PC-3 (cell line): ENCODE data around the gene GLO1. TPM values are rescaled to one million over a fixed set of nuclear protein-coding genes. Genes with fewer than 3 reads are reported as not detected.

Source experiments
- ATAC-seq: fragments of 200-7000 bp; cut with Tn5 transposase; 2 replicates; pipeline ENCODE4 v1.9.1; 2020; ENCODE audit warnings: mild to moderate bottlenecking, moderate library complexity
- BruUV-seq: library from RNA; stranded (reverse); fragments of 400-500 nt; replicated peaks from 2 replicates; lab custom pipeline; 2021; lab: Mats Ljungman, UMichigan
- CTCF ChIA-PET: fragments of 300-600 bp; sonication (Branson Sonifier 250); formaldehyde crosslinking; loops from one replicate; lab custom pipeline; 2022; ENCODE audit warnings: antibody characterized with exemption; lab: Charles Lee
- POLR2A ChIA-PET: fragments of 300-600 bp; sonication (Branson Sonifier 250); formaldehyde crosslinking; loops from one replicate; lab custom pipeline; 2022; ENCODE audit warnings: antibody characterized with exemption; ENCODE audit not compliant: unreplicated experiment; lab: Charles Lee
- DNase-seq: peaks from one replicate; pipeline ENCODE4 v3.0.0-alpha.2; 2015
- H2AFZ ChIP-seq: fragments of 300-600 bp; sonication (generic); 2 replicates; pipeline ENCODE4 v1.6.0; 2016; ENCODE audit warnings: antibody characterized with exemption, low read length
- H3F3A ChIP-seq: fragments of 300-600 bp; sonication (generic); one replicate; pipeline ENCODE4 v1.6.0; 2017; ENCODE audit warnings: antibody characterized with exemption, low read length, control low read depth, mild to moderate bottlenecking; ENCODE audit not compliant: unreplicated experiment
- H3K27ac ChIP-seq: fragments of 300-600 bp; sonication (generic); 2 replicates; pipeline ENCODE4 v1.5.1; 2016; ENCODE audit warnings: mild to moderate bottlenecking, low read length
- H3K27me3 ChIP-seq: fragments of 300-600 bp; sonication (generic); 2 replicates; pipeline ENCODE4 v1.6.1; 2016; ENCODE audit warnings: low read length, mixed read lengths
- H3K36me3 ChIP-seq: fragments of 300-600 bp; sonication (generic); 2 replicates; pipeline ENCODE4 v1.6.1; 2016; ENCODE audit warnings: low read depth, mixed run types, low read length, mixed read lengths
- H3K4me1 ChIP-seq: fragments of 300-600 bp; sonication (generic); 2 replicates; pipeline ENCODE4 v1.5.1; 2016; ENCODE audit warnings: low read length; ENCODE audit not compliant: insufficient read depth
- H3K4me2 ChIP-seq: fragments of 300-600 bp; sonication (generic); 2 replicates; pipeline ENCODE4 v1.6.0; 2016; ENCODE audit warnings: low read length
- H3K4me3 ChIP-seq: fragments of 300-600 bp; sonication (generic); 2 replicates; pipeline ENCODE4 v1.5.1; 2016; ENCODE audit warnings: mild to moderate bottlenecking, low read length, mixed read lengths
- H3K79me2 ChIP-seq: fragments of 300-600 bp; sonication (generic); 2 replicates; pipeline ENCODE4 v1.6.1; 2017; ENCODE audit warnings: low read length, mixed read lengths
- H3K9ac ChIP-seq: fragments of 300-600 bp; sonication (generic); 2 replicates; pipeline ENCODE4 v1.6.0; 2016; ENCODE audit warnings: mild to moderate bottlenecking, low read length
- H3K9me2 ChIP-seq: fragments of 300-600 bp; sonication (generic); replicated peaks from 2 replicates; pipeline ENCODE4 v1.6.1; 2016; ENCODE audit warnings: mixed run types, low read length, mixed read lengths
- H3K9me3 ChIP-seq: fragments of 300-600 bp; sonication (generic); 2 replicates; pipeline ENCODE4 v1.6.1; 2016; ENCODE audit warnings: low read length, mixed read lengths
- H4K20me1 ChIP-seq: fragments of 300-600 bp; sonication (generic); 2 replicates; pipeline ENCODE4 v1.6.1; 2016; ENCODE audit warnings: low read length, mixed read lengths
- CTCF ChIP-seq: fragments of 300-600 bp; sonication (generic); conservative IDR thresholded peaks from 2 replicates; pipeline ENCODE4 v1.5.1; 2017; ENCODE audit warnings: antibody characterized with exemption, low read depth, mild to moderate bottlenecking, low read length
- EZH2 ChIP-seq: fragments of 300-600 bp; sonication (generic); IDR thresholded peaks from one replicate; pipeline ENCODE4 v1.6.1; 2017; ENCODE audit warnings: antibody characterized with exemption, mild to moderate bottlenecking, low read length; ENCODE audit not compliant: unreplicated experiment
- EZH2phosphoT487 ChIP-seq: fragments of 300-600 bp; sonication (generic); IDR thresholded peaks from 2 replicates; pipeline ENCODE4 v1.6.1; 2018; ENCODE audit warnings: mild to moderate bottlenecking, antibody characterized with exemption, low read length, borderline replicate concordance
- intact Hi-C: fragments of 100-400 bp; cut with micrococcal nuclease; formaldehyde crosslinking; loops from 2 replicates; pipeline ENCODE4 v1.9.0; 2023
- total RNA-seq: library from RNA; depleted of rRNA; stranded (reverse); fragments of >200 nt; gene quantifications from 2 replicates; pipeline ENCODE4 v1.2.3, GENCODE V29; 2014

Gene GLO1
- total RNA-seq, 1 experiment from 2014 or later, result 233 TPM

GRCh38 chr6:38714239-38715015 lies 11.5 kb upstream of the GLO1 start:
- H3K27me3 ChIP-seq, result no peaks in the 10 kb centered on the region
- ChIA-PET CTCF (interaction anchor here (1.0 kb wide), 1 partner anchor 59 kb away, joined by 4 read pairs; no protein-coding TSS in a partner anchor), POLR2A (interaction anchor here (0.7 kb wide), 1 partner anchor 143 kb away, joined by 7 read pairs; no protein-coding TSS in a partner anchor)
- H3K4me2 ChIP-seq, result peak overlapping the region; percentile 41
- H4K20me1 ChIP-seq, result no peaks in the 10 kb centered on the region
- 0 out of 2 replicates have a peak overlapping the region, but pooled peaks have one; percentile 10 for H3K9ac ChIP-seq
- no peak for TF ChIP-seq EZH2
- TF ChIP-seq CTCF, result no peak
- TF ChIP-seq EZH2phosphoT487, result no peak
- no peaks in the 10 kb centered on the region for H3K9me3 ChIP-seq
- no peaks in the 10 kb centered on the region for H3K9me2 ChIP-seq
- H2AFZ ChIP-seq, result 0 out of 2 replicates have a peak overlapping the region, but pooled peaks have one; percentile 45
- no peak for ATAC-seq
- H3F3A ChIP-seq, result no peaks in the 10 kb centered on the region
- H3K27ac ChIP-seq, result peak overlapping the region; percentile 61
- no peak overlapping the region for H3K4me3 ChIP-seq
- intact Hi-C loops, result no loop called here
- H3K79me2 ChIP-seq, result no peaks in the 10 kb centered on the region
- peaks cover 21% of the 10 kb centered on the region for H3K4me1 ChIP-seq
- DNase-seq, result no peak
- no TSS peak for BruUV-seq
- H3K36me3 ChIP-seq, result no peaks in the 10 kb centered on the region

GRCh38 chr6:38713812-38714211 lies 10.9 kb upstream of the GLO1 start:
- no peak for TF ChIP-seq CTCF
- no peak for TF ChIP-seq EZH2phosphoT487
- no peak for TF ChIP-seq EZH2
- Histone ChIP-seq H2AFZ (peak overlapping the region; percentile 45), H4K20me1 (no peaks in the 10 kb centered on the region), H3F3A (no peaks in the 10 kb centered on the region), H3K27me3 (no peaks in the 10 kb centered on the region), H3K9me2 (no peaks in the 10 kb centered on the region), H3K4me3 (no peak overlapping the region), H3K4me2 (peak overlapping the region; percentile 41), H3K27ac (peak overlapping the region; percentile 61), H3K79me2 (no peaks in the 10 kb centered on the region), H3K9ac (no peak overlapping the region), H3K4me1 (peaks cover 21% of the 10 kb centered on the region), H3K36me3 (no peaks in the 10 kb centered on the region), H3K9me3 (no peaks in the 10 kb centered on the region)
- POLR2A ChIA-PET, result interaction anchor here (0.6 to 0.7 kb wide), 2 partner anchors 10 to 142 kb away, joined by 7 to 8 read pairs; no protein-coding TSS in a partner anchor
- intact Hi-C loops, result no loop called here
- no TSS peak for BruUV-seq
- DNase-seq (peak; percentile 80), ATAC-seq (peak; percentile 93)
- CTCF ChIA-PET, result interaction anchor here (1.0 kb wide), 1 partner anchor 60 kb away, joined by 4 read pairs; no protein-coding TSS in a partner anchor
